ENCODE results near the gene TPM1. TPM values are rescaled to one million over a fixed set of nuclear protein-coding genes. Genes with fewer than 3 reads are reported as not detected.

The TPM1 gene
- total and polyA plus RNA-seq, 2 donors (not counting 1 experiment from before 2014, with no cell fraction given): 224 to 1,732 TPM

- no peak for DNase-seq (ENCODE audit: low read depth in 2 of 2)
Observed at GRCh38 chr15:63012444-63012843, 30.1 kb upstream of the TPM1 start.

GRCh38 chr15:63013052-63013808, 29.3 kb upstream of the TPM1 start:
- Histone ChIP-seq H4K20me1 (ENCODE audit: control insufficient read depth, extremely low read depth, insufficient read depth, low read length) (no peaks in the 10 kb centered on the region), H2AFZ (ENCODE audit: low read length) (no peak overlapping the region), H3K4me2 (ENCODE audit: extremely low read depth, insufficient read depth, low read length) (peak overlapping the region; percentile 37), H3K9ac (ENCODE audit: insufficient read depth, low read length) (no peak overlapping the region), H3K79me2 (ENCODE audit: control insufficient read depth, insufficient read depth, low read length) (no peaks in the 10 kb centered on the region), H3K27ac (ENCODE audit: insufficient read depth, low read length) (peak overlapping the region; percentile 31), H3K9me3 (ENCODE audit: control insufficient read depth, insufficient read depth, low read depth, low read length) (no peaks in the 10 kb centered on the region), H3K4me1 (ENCODE audit: control insufficient read depth, extremely low read depth, insufficient read depth, low read length) (peaks cover 28% of the 10 kb centered on the region), H3K27me3 (ENCODE audit: control insufficient read depth, insufficient read depth, low read length) (no peaks in the 10 kb centered on the region), H3K36me3 (ENCODE audit: control insufficient read depth, insufficient read depth, low read length) (no peaks in the 10 kb centered on the region), H3K4me3 (replicated peaks in 1 of 4; ENCODE audit: control extremely low read depth in 1 of 4, insufficient read depth in 1 of 4, low read depth in 3 of 4, low read length in 4 of 4) (no peak overlapping the region)
- DNase-seq (ENCODE audit: low read depth in 2 of 2): peak; percentile 84 to 90
- TF ChIP-seq EZH2 (IDR thresholded peaks at IDR 0.05; ENCODE audit: low read length, missing control alignments): no peak
- TF ChIP-seq, protein P1, sequence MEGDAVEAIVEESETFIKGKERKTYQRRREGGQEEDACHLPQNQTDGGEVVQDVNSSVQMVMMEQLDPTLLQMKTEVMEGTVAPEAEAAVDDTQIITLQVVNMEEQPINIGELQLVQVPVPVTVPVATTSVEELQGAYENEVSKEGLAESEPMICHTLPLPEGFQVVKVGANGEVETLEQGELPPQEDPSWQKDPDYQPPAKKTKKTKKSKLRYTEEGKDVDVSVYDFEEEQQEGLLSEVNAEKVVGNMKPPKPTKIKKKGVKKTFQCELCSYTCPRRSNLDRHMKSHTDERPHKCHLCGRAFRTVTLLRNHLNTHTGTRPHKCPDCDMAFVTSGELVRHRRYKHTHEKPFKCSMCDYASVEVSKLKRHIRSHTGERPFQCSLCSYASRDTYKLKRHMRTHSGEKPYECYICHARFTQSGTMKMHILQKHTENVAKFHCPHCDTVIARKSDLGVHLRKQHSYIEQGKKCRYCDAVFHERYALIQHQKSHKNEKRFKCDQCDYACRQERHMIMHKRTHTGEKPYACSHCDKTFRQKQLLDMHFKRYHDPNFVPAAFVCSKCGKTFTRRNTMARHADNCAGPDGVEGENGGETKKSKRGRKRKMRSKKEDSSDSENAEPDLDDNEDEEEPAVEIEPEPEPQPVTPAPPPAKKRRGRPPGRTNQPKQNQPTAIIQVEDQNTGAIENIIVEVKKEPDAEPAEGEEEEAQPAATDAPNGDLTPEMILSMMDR (conservative IDR thresholded peaks at IDR 0.05 in 1 of 2, IDR thresholded peaks at IDR 0.05 in 1 of 2; ENCODE audit: low read depth in 1 of 2, low read length in 2 of 2): no peak

More at GRCh38 chr15:63012444-63012843, 30.1 kb upstream of the TPM1 start:
- Histone ChIP-seq H3K4me2 (ENCODE audit: extremely low read depth, insufficient read depth, low read length) (no peak overlapping the region), H3K4me3 (replicated peaks in 1 of 4; ENCODE audit: control extremely low read depth in 1 of 4, insufficient read depth in 1 of 4, low read depth in 3 of 4, low read length in 4 of 4) (no peak overlapping the region), H3K79me2 (ENCODE audit: control insufficient read depth, insufficient read depth, low read length) (no peaks in the 10 kb centered on the region), H2AFZ (ENCODE audit: low read length) (no peak overlapping the region), H3K9ac (ENCODE audit: insufficient read depth, low read length) (no peak overlapping the region), H3K27me3 (ENCODE audit: control insufficient read depth, insufficient read depth, low read length) (no peaks in the 10 kb centered on the region), H3K4me1 (ENCODE audit: control insufficient read depth, extremely low read depth, insufficient read depth, low read length) (peaks cover 28% of the 10 kb centered on the region), H3K27ac (ENCODE audit: insufficient read depth, low read length) (no peak overlapping the region), H4K20me1 (ENCODE audit: control insufficient read depth, extremely low read depth, insufficient read depth, low read length) (no peaks in the 10 kb centered on the region), H3K36me3 (ENCODE audit: control insufficient read depth, insufficient read depth, low read length) (no peaks in the 10 kb centered on the region), H3K9me3 (ENCODE audit: control insufficient read depth, insufficient read depth, low read depth, low read length) (no peaks in the 10 kb centered on the region)
- TF ChIP-seq EZH2 (IDR thresholded peaks at IDR 0.05; ENCODE audit: low read length, missing control alignments): no peak
- TF ChIP-seq, protein P1 (conservative IDR thresholded peaks at IDR 0.05 in 1 of 2, IDR thresholded peaks at IDR 0.05 in 1 of 2; ENCODE audit: low read depth in 1 of 2, low read length in 2 of 2): no peak

DNA sequence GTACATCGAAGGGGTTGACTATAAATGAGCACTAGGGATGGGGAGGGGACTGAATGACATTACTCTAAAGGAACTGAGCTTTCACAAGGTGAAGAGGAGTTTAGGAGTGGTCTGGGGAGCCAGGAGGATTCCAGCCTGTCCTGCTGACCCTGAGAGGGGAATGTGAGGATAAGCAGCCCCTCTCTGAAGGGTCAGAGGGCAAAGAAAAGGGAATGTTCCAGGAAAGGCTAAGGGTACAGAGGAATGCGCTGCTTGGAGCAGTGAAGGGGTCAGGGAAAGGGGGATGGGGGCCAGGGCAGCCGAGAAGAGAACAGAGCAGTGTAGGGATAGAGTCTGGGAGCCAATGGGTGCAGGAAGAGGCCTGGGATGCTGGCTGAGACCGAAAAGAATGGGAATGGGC, 28.0 kb upstream of the TPM1 start:
- TF ChIP-seq EZH2 (IDR thresholded peaks at IDR 0.05; ENCODE audit: low read length, missing control alignments): no peak
- TF ChIP-seq, protein P1 (conservative IDR thresholded peaks at IDR 0.05 in 1 of 2, IDR thresholded peaks at IDR 0.05 in 1 of 2; ENCODE audit: low read depth in 1 of 2, low read length in 2 of 2): no peak
- Histone ChIP-seq H3K27me3 (ENCODE audit: control insufficient read depth, insufficient read depth, low read length) (no peaks in the 10 kb centered on the region), H3K9ac (ENCODE audit: insufficient read depth, low read length) (no peak overlapping the region), H3K4me3 (replicated peaks in 1 of 4; ENCODE audit: control extremely low read depth in 1 of 4, insufficient read depth in 1 of 4, low read depth in 3 of 4, low read length in 4 of 4) (no peak overlapping the region), H2AFZ (ENCODE audit: low read length) (no peak overlapping the region), H3K4me2 (ENCODE audit: extremely low read depth, insufficient read depth, low read length) (no peak overlapping the region), H3K4me1 (ENCODE audit: control insufficient read depth, extremely low read depth, insufficient read depth, low read length) (peaks cover 36% of the 10 kb centered on the region), H3K9me3 (ENCODE audit: control insufficient read depth, insufficient read depth, low read depth, low read length) (no peaks in the 10 kb centered on the region), H4K20me1 (ENCODE audit: control insufficient read depth, extremely low read depth, insufficient read depth, low read length) (no peaks in the 10 kb centered on the region), H3K36me3 (ENCODE audit: control insufficient read depth, insufficient read depth, low read length) (no peaks in the 10 kb centered on the region), H3K27ac (ENCODE audit: insufficient read depth, low read length) (no peak overlapping the region), H3K79me2 (ENCODE audit: control insufficient read depth, insufficient read depth, low read length) (no peaks in the 10 kb centered on the region)
- no peak for DNase-seq (ENCODE audit: low read depth in 2 of 2)
